ENCODE measurements around the gene MYB.

GRCh38 chr6:135189344-135189743 lies 8.2 kb downstream of the MYB start:
- TF ChIP-seq CTCF (IDR thresholded peaks at IDR 0.05) (no peak), ZFX (IDR thresholded peaks at IDR 0.05; ENCODE audit: borderline replicate concordance) (no peak)
